CD4-positive, alpha-beta T cell treated with Interleukin-10 for 1 hour (primary cell): ENCODE measurements around the gene BSCL2.
"Not testable (repeated sequence)": the region's sequence is repeated elsewhere in the genome, so short reads cannot be mapped to it uniquely, and the experiment has no call there.

Source experiments
- DNase-seq: peaks from one replicate; pipeline ENCODE4 v3.0.0-alpha.2; 2020

BSCL2 gene

GRCh38 chr11:62716816-62717215 lies 9.6 kb upstream of the BSCL2 start:
- no peak for DNase-seq

- DNase-seq = no peak
Observed at GRCh38 chr11:62716206-62716605, 9.0 kb upstream of the BSCL2 start.

- no peak for DNase-seq
Observed at GRCh38 chr11:62715150-62716130, 8.2 kb upstream of the BSCL2 start.

- no peak for DNase-seq
Observed at GRCh38 chr11:62713343-62713742, 6.1 kb upstream of the BSCL2 start.

- no peak for DNase-seq
Observed at GRCh38 chr11:62712861-62713260, 5.6 kb upstream of the BSCL2 start.

- DNase-seq = no peak
Observed at GRCh38 chr11:62712276-62712812, 5.1 kb upstream of the BSCL2 start.

GRCh38 chr11:62710001-62710345 lies 2.7 kb upstream of the BSCL2 start:
- DNase-seq = no peak

- DNase-seq = peak; percentile 98
Observed at GRCh38 chr11:62709247-62710000, 2.2 kb upstream of the BSCL2 start.

- peak; percentile 59 for DNase-seq
Observed at GRCh38 chr11:62708793-62709192, 1.6 kb upstream of the BSCL2 start.

GRCh38 chr11:62708392-62708791 lies 1.2 kb upstream of the BSCL2 start:
- DNase-seq = no peak

GRCh38 chr11:62706850-62707247 lies 375 bp downstream of the BSCL2 start:
- DNase-seq = no peak

GRCh38 chr11:62705880-62706849 lies 1.1 kb downstream of the BSCL2 start:
- peak; percentile 94 for DNase-seq

- DNase-seq = no peak
Observed at GRCh38 chr11:62705413-62705812, 1.8 kb downstream of the BSCL2 start.

- not testable (repeated sequence) for DNase-seq
Observed at GRCh38 chr11:62703921-62704320, 3.3 kb downstream of the BSCL2 start.

GRCh38 chr11:62702246-62702645 lies 5.0 kb downstream of the BSCL2 start:
- DNase-seq = no peak

- peak; percentile 84 for DNase-seq
Observed at GRCh38 chr11:62694455-62695167, 12.6 kb downstream of the BSCL2 start.

- not testable (repeated sequence) for DNase-seq
Observed at GRCh38 chr11:62693624-62694023, 13.6 kb downstream of the BSCL2 start.

- no peak for DNase-seq
Observed at GRCh38 chr11:62689421-62690183, 17.6 kb downstream of the BSCL2 start, which contains the start of gene LRRN4CL. Gene LRRN4CL, minus strand, starts transcription at chr11:62689530. Its CDS starts 1,022 bp downstream, at chr11:62688508.

GRCh38 chr11:62688491-62688890 lies 18.7 kb downstream of the BSCL2 start:
- no peak for DNase-seq

GRCh38 chr11:62687508-62688396 lies 19.5 kb downstream of the BSCL2 start:
- no peak for DNase-seq
